SK-N-MC (cell line): ENCODE data around the gene DPH7.

Source experiments
- EZH2 ChIP-seq: fragments of 200-600 bp; sonication (generic); IDR thresholded peaks from one replicate; pipeline ENCODE4 v1.6.1; 2017; ENCODE audit warnings: antibody characterized with exemption
- FOXP2 ChIP-seq: optimal IDR thresholded peaks from 2 replicates; pipeline ENCODE3; 2011; ENCODE audit warnings: mild to moderate bottlenecking, moderate library complexity; ENCODE audit not compliant: insufficient read depth; ENCODE audit errors: extremely low read length, control extremely low read depth
- POLR2AphosphoS5 ChIP-seq: IDR thresholded peaks from 2 replicates; pipeline ENCODE4 v1.6.1; 2012; ENCODE audit warnings: mild to moderate bottlenecking, low read depth, low read length, borderline replicate concordance

DNA sequence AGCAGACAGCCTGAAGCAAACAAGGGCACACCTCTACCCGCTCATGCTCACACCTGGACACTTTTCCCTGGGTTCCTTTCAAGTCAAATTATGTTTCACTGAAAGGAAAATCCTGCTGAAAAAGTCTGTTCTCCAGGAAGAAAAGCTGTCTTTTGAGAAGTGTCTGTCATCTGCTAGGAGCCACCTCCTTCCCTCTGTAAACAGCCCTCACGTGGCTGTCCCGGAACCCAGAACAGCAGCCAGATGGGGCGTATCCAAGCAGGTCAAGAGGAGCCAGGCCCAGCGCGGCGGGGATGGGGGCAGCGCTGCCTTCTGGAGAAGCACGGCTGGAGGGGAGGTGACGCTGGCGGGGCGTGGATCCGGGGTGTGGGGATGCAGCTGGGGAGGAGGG, 28.5 kb downstream of the DPH7 start, which contains the start of gene PNPLA7:
- TF ChIP-seq POLR2AphosphoS5 (no peak), EZH2 (no peak), FOXP2 (no peak)
